HL-60 (cell line): ENCODE data around the gene THSD1.

Experiments used
- GABPA ChIP-seq: IDR thresholded peaks from 2 replicates; pipeline ENCODE4 v1.6.1; 2012; ENCODE audit warnings: low read depth
- POLR2AphosphoS5 ChIP-seq: IDR thresholded peaks from 2 replicates; pipeline ENCODE4 v1.6.1; 2012; ENCODE audit warnings: low read depth
- TF ChIP-seq, protein P1 (sequence below): IDR thresholded peaks from one replicate; pipeline ENCODE4 v1.5.1; 2011; ENCODE audit warnings: low read length, control low read depth, inconsistent platforms; ENCODE audit not compliant: insufficient read depth
- TF ChIP-seq, protein P2 (sequence below): IDR thresholded peaks from 2 replicates; pipeline ENCODE4 v1.6.1; 2012; ENCODE audit warnings: low read depth; ENCODE audit not compliant: insufficient replicate concordance

DNA sequence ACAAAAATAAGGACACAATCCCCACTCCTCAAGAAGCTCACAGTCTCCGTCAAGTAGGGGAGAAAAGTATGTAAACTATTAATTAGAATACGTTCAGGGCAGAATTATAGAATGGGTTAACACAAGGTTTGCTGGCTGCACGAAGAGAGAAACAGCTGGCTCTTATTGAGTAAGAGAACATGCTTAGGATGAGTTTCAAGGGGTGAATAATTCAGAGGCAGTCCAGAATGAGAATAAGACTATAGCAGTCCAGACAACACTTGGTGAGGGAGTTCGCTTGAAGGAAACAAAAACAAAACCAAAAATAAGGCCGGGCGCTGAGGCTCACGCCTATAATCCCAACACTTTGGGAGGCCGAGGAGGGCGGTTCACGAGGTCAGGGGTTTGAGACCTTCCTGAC lies 61.9 kb downstream of the THSD1 start:
- TF ChIP-seq, protein P1, sequence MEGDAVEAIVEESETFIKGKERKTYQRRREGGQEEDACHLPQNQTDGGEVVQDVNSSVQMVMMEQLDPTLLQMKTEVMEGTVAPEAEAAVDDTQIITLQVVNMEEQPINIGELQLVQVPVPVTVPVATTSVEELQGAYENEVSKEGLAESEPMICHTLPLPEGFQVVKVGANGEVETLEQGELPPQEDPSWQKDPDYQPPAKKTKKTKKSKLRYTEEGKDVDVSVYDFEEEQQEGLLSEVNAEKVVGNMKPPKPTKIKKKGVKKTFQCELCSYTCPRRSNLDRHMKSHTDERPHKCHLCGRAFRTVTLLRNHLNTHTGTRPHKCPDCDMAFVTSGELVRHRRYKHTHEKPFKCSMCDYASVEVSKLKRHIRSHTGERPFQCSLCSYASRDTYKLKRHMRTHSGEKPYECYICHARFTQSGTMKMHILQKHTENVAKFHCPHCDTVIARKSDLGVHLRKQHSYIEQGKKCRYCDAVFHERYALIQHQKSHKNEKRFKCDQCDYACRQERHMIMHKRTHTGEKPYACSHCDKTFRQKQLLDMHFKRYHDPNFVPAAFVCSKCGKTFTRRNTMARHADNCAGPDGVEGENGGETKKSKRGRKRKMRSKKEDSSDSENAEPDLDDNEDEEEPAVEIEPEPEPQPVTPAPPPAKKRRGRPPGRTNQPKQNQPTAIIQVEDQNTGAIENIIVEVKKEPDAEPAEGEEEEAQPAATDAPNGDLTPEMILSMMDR: no peak
- TF ChIP-seq, protein P2, sequence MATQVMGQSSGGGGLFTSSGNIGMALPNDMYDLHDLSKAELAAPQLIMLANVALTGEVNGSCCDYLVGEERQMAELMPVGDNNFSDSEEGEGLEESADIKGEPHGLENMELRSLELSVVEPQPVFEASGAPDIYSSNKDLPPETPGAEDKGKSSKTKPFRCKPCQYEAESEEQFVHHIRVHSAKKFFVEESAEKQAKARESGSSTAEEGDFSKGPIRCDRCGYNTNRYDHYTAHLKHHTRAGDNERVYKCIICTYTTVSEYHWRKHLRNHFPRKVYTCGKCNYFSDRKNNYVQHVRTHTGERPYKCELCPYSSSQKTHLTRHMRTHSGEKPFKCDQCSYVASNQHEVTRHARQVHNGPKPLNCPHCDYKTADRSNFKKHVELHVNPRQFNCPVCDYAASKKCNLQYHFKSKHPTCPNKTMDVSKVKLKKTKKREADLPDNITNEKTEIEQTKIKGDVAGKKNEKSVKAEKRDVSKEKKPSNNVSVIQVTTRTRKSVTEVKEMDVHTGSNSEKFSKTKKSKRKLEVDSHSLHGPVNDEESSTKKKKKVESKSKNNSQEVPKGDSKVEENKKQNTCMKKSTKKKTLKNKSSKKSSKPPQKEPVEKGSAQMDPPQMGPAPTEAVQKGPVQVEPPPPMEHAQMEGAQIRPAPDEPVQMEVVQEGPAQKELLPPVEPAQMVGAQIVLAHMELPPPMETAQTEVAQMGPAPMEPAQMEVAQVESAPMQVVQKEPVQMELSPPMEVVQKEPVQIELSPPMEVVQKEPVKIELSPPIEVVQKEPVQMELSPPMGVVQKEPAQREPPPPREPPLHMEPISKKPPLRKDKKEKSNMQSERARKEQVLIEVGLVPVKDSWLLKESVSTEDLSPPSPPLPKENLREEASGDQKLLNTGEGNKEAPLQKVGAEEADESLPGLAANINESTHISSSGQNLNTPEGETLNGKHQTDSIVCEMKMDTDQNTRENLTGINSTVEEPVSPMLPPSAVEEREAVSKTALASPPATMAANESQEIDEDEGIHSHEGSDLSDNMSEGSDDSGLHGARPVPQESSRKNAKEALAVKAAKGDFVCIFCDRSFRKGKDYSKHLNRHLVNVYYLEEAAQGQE: no peak
- TF ChIP-seq GABPA: no peak
- no peak for TF ChIP-seq POLR2AphosphoS5
